Measurements from ENCODE around the gene PVALEF.

The PVALEF gene

GRCh38 chr17:81160306-81160705 is 5.0 kb upstream of the PVALEF start:
- no peaks in the 10 kb centered on the region for H3K36me3 ChIP-seq (ENCODE audit: insufficient read depth, low read length)
- H3K4me1 ChIP-seq (ENCODE audit: insufficient read depth, low read length) = no peaks in the 10 kb centered on the region; the same call in 1 of the 2 replicates
- H3K9ac ChIP-seq (ENCODE audit: low read depth, low read length) = no peak overlapping the region
- no peaks in the 10 kb centered on the region for H3K9me3 ChIP-seq (ENCODE audit: control insufficient read depth, insufficient read depth, low read length)

- H3K9me3 ChIP-seq (ENCODE audit: control insufficient read depth, insufficient read depth, low read length) = no peaks in the 10 kb centered on the region
- H3K4me1 ChIP-seq (ENCODE audit: insufficient read depth, low read length) = no peaks in the 10 kb centered on the region; the same call in 1 of the 2 replicates
- H3K9ac ChIP-seq (ENCODE audit: low read depth, low read length) = no peak overlapping the region
- H3K36me3 ChIP-seq (ENCODE audit: insufficient read depth, low read length) = no peaks in the 10 kb centered on the region
Measured at GRCh38 chr17:81160747-81161453, 4.4 kb upstream of the PVALEF start.

GRCh38 chr17:81161536-81161935 is 3.8 kb upstream of the PVALEF start:
- Histone ChIP-seq H3K4me1 (ENCODE audit: insufficient read depth, low read length) (no peaks in the 10 kb centered on the region; the same call in 1 of the 2 replicates), H3K9me3 (ENCODE audit: control insufficient read depth, insufficient read depth, low read length) (no peaks in the 10 kb centered on the region), H3K36me3 (ENCODE audit: insufficient read depth, low read length) (no peaks in the 10 kb centered on the region), H3K9ac (ENCODE audit: low read depth, low read length) (no peak overlapping the region)

GRCh38 chr17:81161972-81162371 is 3.3 kb upstream of the PVALEF start:
- H3K36me3 ChIP-seq (ENCODE audit: insufficient read depth, low read length) = no peaks in the 10 kb centered on the region
- H3K9me3 ChIP-seq (ENCODE audit: control insufficient read depth, insufficient read depth, low read length) = no peaks in the 10 kb centered on the region
- H3K4me1 ChIP-seq (ENCODE audit: insufficient read depth, low read length) = no peaks in the 10 kb centered on the region; the same call in 1 of the 2 replicates
- no peak overlapping the region for H3K9ac ChIP-seq (ENCODE audit: low read depth, low read length)

- Histone ChIP-seq H3K4me1 (ENCODE audit: insufficient read depth, low read length) (no peaks in the 10 kb centered on the region; the same call in 1 of the 2 replicates), H3K9me3 (ENCODE audit: control insufficient read depth, insufficient read depth, low read length) (no peaks in the 10 kb centered on the region), H3K36me3 (ENCODE audit: insufficient read depth, low read length) (no peaks in the 10 kb centered on the region), H3K9ac (ENCODE audit: low read depth, low read length) (no peak overlapping the region)
Measured at GRCh38 chr17:81162491-81162890, 2.8 kb upstream of the PVALEF start.

GRCh38 chr17:81163051-81163695 is 2.1 kb upstream of the PVALEF start:
- no peaks in the 10 kb centered on the region for H3K36me3 ChIP-seq (ENCODE audit: insufficient read depth, low read length)
- H3K9ac ChIP-seq (ENCODE audit: low read depth, low read length) = no peak overlapping the region
- no peaks in the 10 kb centered on the region for H3K9me3 ChIP-seq (ENCODE audit: control insufficient read depth, insufficient read depth, low read length)
- H3K4me1 ChIP-seq (ENCODE audit: insufficient read depth, low read length) = no peaks in the 10 kb centered on the region; the same call in 1 of the 2 replicates

GRCh38 chr17:81163703-81164370 is 1.5 kb upstream of the PVALEF start:
- Histone ChIP-seq H3K9ac (ENCODE audit: low read depth, low read length) (no peak overlapping the region), H3K9me3 (ENCODE audit: control insufficient read depth, insufficient read depth, low read length) (no peaks in the 10 kb centered on the region), H3K4me1 (ENCODE audit: insufficient read depth, low read length) (no peaks in the 10 kb centered on the region; the same call in 1 of the 2 replicates), H3K36me3 (ENCODE audit: insufficient read depth, low read length) (no peaks in the 10 kb centered on the region)

- no peaks in the 10 kb centered on the region; the same call in 1 of the 2 replicates for H3K4me1 ChIP-seq (ENCODE audit: insufficient read depth, low read length)
- H3K9me3 ChIP-seq (ENCODE audit: control insufficient read depth, insufficient read depth, low read length) = no peaks in the 10 kb centered on the region
- H3K9ac ChIP-seq (ENCODE audit: low read depth, low read length) = no peak overlapping the region
- no peaks in the 10 kb centered on the region for H3K36me3 ChIP-seq (ENCODE audit: insufficient read depth, low read length)
Measured at GRCh38 chr17:81164371-81165245, 699 bp upstream of the PVALEF start.

- no peaks in the 10 kb centered on the region; the same call in 1 of the 2 replicates for H3K4me1 ChIP-seq (ENCODE audit: insufficient read depth, low read length)
- H3K9me3 ChIP-seq (ENCODE audit: control insufficient read depth, insufficient read depth, low read length) = no peaks in the 10 kb centered on the region
- H3K9ac ChIP-seq (ENCODE audit: low read depth, low read length) = peak within 1 kb of the TSS; percentile 41; the same call in 1 of the 2 replicates
- no peaks in the 10 kb centered on the region for H3K36me3 ChIP-seq (ENCODE audit: insufficient read depth, low read length)
Measured at GRCh38 chr17:81166033-81166492, 756 bp downstream of the PVALEF start, which contains the start of gene AATK. AATK (minus strand) TSS chr17:81166221; CDS start chr17:81165992, 229 bp downstream.

- Histone ChIP-seq H3K9me3 (ENCODE audit: control insufficient read depth, insufficient read depth, low read length) (no peaks in the 10 kb centered on the region), H3K9ac (ENCODE audit: low read depth, low read length) (no peak overlapping the region), H3K4me1 (ENCODE audit: insufficient read depth, low read length) (no peaks in the 10 kb centered on the region; the same call in 1 of the 2 replicates), H3K36me3 (ENCODE audit: insufficient read depth, low read length) (no peaks in the 10 kb centered on the region)
Measured at GRCh38 chr17:81167194-81167524, 1.9 kb downstream of the PVALEF start.

- Histone ChIP-seq H3K9ac (ENCODE audit: low read depth, low read length) (no peak overlapping the region), H3K36me3 (ENCODE audit: insufficient read depth, low read length) (no peaks in the 10 kb centered on the region), H3K4me1 (ENCODE audit: insufficient read depth, low read length) (no peaks in the 10 kb centered on the region; the same call in 1 of the 2 replicates), H3K9me3 (ENCODE audit: control insufficient read depth, insufficient read depth, low read length) (no peaks in the 10 kb centered on the region)
Measured at GRCh38 chr17:81167638-81168037, 2.3 kb downstream of the PVALEF start.

- H3K36me3 ChIP-seq (ENCODE audit: insufficient read depth, low read length) = no peaks in the 10 kb centered on the region
- H3K9me3 ChIP-seq (ENCODE audit: control insufficient read depth, insufficient read depth, low read length) = no peaks in the 10 kb centered on the region
- H3K9ac ChIP-seq (ENCODE audit: low read depth, low read length) = no peak overlapping the region
- H3K4me1 ChIP-seq (ENCODE audit: insufficient read depth, low read length) = no peaks in the 10 kb centered on the region; the same call in 1 of the 2 replicates
Measured at GRCh38 chr17:81169870-81170309, 4.6 kb downstream of the PVALEF start.

- H3K9ac ChIP-seq (ENCODE audit: low read depth, low read length) = no peak overlapping the region
- H3K4me1 ChIP-seq (ENCODE audit: insufficient read depth, low read length) = no peaks in the 10 kb centered on the region
- no peaks in the 10 kb centered on the region for H3K36me3 ChIP-seq (ENCODE audit: insufficient read depth, low read length)
- no peaks in the 10 kb centered on the region for H3K9me3 ChIP-seq (ENCODE audit: control insufficient read depth, insufficient read depth, low read length)
Measured at GRCh38 chr17:81170727-81171494, 5.6 kb downstream of the PVALEF start.
